HG03460 (cell line): ENCODE results near the gene BPGM.
"Not testable (repeated sequence)": the region's sequence is repeated elsewhere in the genome, so short reads cannot be mapped to it uniquely, and the experiment has no call there.

Source experiments
- ATAC-seq: cut with Tn5 transposase; IDR thresholded peaks from one replicate; pipeline ENCODE4 v1.9.1; 2021; ENCODE audit not compliant: unreplicated experiment

The BPGM gene

GRCh38 chr7:134630893-134631292 is 15.8 kb upstream of the BPGM start:
- ATAC-seq, result no peak

GRCh38 chr7:134632052-134632451 is 14.6 kb upstream of the BPGM start:
- no peak for ATAC-seq

GRCh38 chr7:134632937-134633540 is 13.6 kb upstream of the BPGM start:
- peak; percentile 50 for ATAC-seq

- ATAC-seq, result peak; percentile 91
Measured at GRCh38 chr7:134636008-134636449, 10.6 kb upstream of the BPGM start.

- ATAC-seq, result no peak
Measured at GRCh38 chr7:134637441-134637840, 9.2 kb upstream of the BPGM start.

- no peak for ATAC-seq
Measured at GRCh38 chr7:134637934-134638719, 8.5 kb upstream of the BPGM start.

- ATAC-seq, result no peak
Measured at GRCh38 chr7:134639061-134639460, 7.6 kb upstream of the BPGM start.

GRCh38 chr7:134639683-134640279 is 6.9 kb upstream of the BPGM start:
- no peak for ATAC-seq

GRCh38 chr7:134640842-134641715 is 5.6 kb upstream of the BPGM start:
- ATAC-seq, result no peak

GRCh38 chr7:134641981-134642380 is 4.7 kb upstream of the BPGM start:
- not testable (repeated sequence) for ATAC-seq

GRCh38 chr7:134643131-134643530 is 3.5 kb upstream of the BPGM start:
- no peak for ATAC-seq

- no peak for ATAC-seq
Measured at GRCh38 chr7:134645478-134645877, 1.2 kb upstream of the BPGM start.

- ATAC-seq, result no peak
Measured at GRCh38 chr7:134645935-134646334, 718 bp upstream of the BPGM start.

- ATAC-seq, result no peak
Measured at GRCh38 chr7:134648456-134648855, 1.8 kb downstream of the BPGM start.

- ATAC-seq, result no peak
Measured at GRCh38 chr7:134649226-134649775, 2.6 kb downstream of the BPGM start.

- ATAC-seq, result no peak
Measured at GRCh38 chr7:134651991-134652390, 5.3 kb downstream of the BPGM start.

- ATAC-seq, result no peak
Measured at GRCh38 chr7:134654104-134654775, 7.6 kb downstream of the BPGM start.

GRCh38 chr7:134657526-134657925 is 10.9 kb downstream of the BPGM start:
- ATAC-seq, result no peak

- no peak for ATAC-seq
Measured at GRCh38 chr7:134660242-134660785, 13.7 kb downstream of the BPGM start.

GRCh38 chr7:134660961-134661376 is 14.3 kb downstream of the BPGM start:
- ATAC-seq, result no peak
